HUES48 (cell line): ENCODE data around the gene ARHGAP32.

Experiments
- H3K27ac ChIP-seq: one replicate; pipeline ENCODE4 v1.7.0; 2013; ENCODE audit warnings: low read depth, low read length, inconsistent platforms
- H3K27me3 ChIP-seq: 2 replicates; pipeline ENCODE4 v1.6.1; 2013; ENCODE audit warnings: mild to moderate bottlenecking, low read length; ENCODE audit not compliant: control insufficient read depth, insufficient read depth
- H3K36me3 ChIP-seq: 2 replicates; pipeline ENCODE4 v1.6.1; 2013; ENCODE audit warnings: low read length; ENCODE audit not compliant: control insufficient read depth, insufficient read depth
- H3K4me1 ChIP-seq: 2 replicates; pipeline ENCODE4 v1.6.1; 2013; ENCODE audit warnings: mild to moderate bottlenecking, low read length; ENCODE audit not compliant: control insufficient read depth, insufficient read depth
- H3K4me3 ChIP-seq: 2 replicates; pipeline ENCODE4 v1.5.1; 2013; ENCODE audit warnings: mild to moderate bottlenecking, low read depth, low read length
- H3K9ac ChIP-seq: 2 replicates; pipeline ENCODE4 v1.6.1; 2013; ENCODE audit warnings: mild to moderate bottlenecking, low read depth, low read length, moderate library complexity
- H3K9me3 ChIP-seq: 2 replicates; pipeline ENCODE4 v1.6.1; 2013; ENCODE audit warnings: low read length; ENCODE audit not compliant: control insufficient read depth, insufficient read depth

Gene ARHGAP32

DNA sequence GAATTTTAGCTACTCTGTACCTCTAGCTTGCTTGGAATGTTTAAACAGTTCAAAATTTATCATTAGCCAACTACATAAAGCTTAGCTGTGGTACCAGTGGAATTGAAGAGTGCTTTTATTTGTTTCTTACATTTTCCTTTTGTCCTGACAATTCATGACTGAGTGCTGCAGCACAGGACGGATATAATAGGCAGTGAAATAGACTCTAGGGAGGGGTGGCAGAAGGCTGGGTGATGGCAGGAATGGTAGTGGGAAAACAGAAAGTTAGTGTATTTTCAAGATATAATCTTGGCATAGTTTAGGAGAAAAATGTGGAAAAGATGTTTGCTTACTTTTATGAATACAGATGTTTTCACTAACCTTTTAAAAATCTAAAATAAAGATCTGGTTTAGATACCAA lies 31.1 kb upstream of the ARHGAP32 start:
- no peak overlapping the region for H3K27ac ChIP-seq
- H3K9me3 ChIP-seq: peaks cover 17% of the 10 kb centered on the region
- no peak overlapping the region for H3K4me3 ChIP-seq
- H3K4me1 ChIP-seq: peaks cover 62% of the 10 kb centered on the region
- H3K27me3 ChIP-seq: no peaks in the 10 kb centered on the region
- no peaks in the 10 kb centered on the region for H3K36me3 ChIP-seq
- H3K9ac ChIP-seq: no peak overlapping the region

- Histone ChIP-seq H3K27me3 (no peaks in the 10 kb centered on the region), H3K4me3 (no peak overlapping the region), H3K36me3 (no peaks in the 10 kb centered on the region), H3K9me3 (peaks cover 11% of the 10 kb centered on the region), H3K9ac (no peak overlapping the region), H3K27ac (no peak overlapping the region), H3K4me1 (peaks cover 72% of the 10 kb centered on the region)
Measured at GRCh38 chr11:129222158-129222557, 30.0 kb upstream of the ARHGAP32 start.

DNA sequence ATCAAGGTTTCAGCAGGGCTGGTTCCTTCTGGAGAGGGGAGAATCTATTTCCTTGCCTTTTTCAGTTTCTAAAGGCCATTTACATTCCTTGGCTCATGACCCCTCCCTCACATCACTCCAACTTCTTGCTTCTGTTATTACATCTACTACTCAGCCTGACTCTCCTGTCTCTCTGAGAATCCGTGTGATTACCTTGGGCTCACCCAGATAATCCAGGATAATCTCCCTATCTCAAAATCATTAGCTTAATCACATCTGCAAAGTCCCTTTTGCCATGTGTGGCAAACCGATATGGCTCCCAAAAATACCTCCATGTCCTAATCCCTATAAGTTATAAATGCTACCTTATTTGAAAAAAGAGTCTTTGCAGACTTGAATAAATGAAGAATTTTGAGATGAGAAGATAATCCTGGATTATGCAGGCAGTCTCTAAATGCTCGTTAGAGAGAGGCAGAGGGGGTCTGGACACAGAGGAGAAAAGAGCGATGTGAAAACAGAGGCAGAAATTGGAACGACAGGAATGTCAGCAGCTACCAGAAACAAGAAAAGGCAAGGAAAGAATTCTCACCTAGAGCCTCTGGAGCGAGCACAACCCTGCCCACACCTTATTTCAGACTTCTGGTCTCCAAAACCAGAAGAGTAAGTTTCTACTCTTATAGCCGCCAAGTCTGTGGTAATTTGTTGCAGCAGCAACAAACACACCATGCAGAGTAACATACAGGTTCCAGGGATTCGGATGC lies 23.6 kb upstream of the ARHGAP32 start:
- Histone ChIP-seq H3K27ac (peak overlapping the region; percentile 91), H3K4me1 (peaks cover 90% of the 10 kb centered on the region), H3K9ac (no peak overlapping the region), H3K27me3 (no peaks in the 10 kb centered on the region), H3K4me3 (no peak overlapping the region; the same call in 1 of the 2 replicates), H3K36me3 (no peaks in the 10 kb centered on the region), H3K9me3 (no peaks in the 10 kb centered on the region)

DNA sequence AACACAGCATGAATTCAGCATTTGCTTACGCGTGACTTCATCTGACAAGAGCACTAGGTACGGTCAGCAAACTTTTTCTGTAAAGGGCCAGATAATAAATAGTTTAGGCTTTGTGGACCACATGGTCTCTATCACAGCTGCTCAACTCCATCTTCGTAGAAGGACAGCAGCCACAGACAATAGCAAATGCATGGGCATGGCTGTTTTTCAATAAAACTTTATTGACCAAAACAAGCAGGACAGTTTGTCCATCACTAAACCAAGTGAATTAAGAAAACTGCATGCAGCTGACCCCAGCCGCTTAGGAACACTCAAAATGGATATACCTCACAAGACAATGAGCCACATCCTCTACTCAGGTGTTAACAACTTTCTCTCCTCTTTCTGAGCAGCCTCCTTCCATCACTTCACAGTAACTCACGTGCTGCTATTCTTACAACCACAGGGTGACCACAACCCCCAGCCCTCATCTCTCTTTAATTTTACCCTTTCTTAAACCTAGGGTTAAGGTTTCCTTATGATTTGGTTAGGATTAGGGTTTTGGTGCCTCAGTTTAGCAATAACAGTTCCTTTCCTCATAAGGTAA lies 22.7 kb upstream of the ARHGAP32 start:
- Histone ChIP-seq H3K9me3 (no peaks in the 10 kb centered on the region), H3K9ac (no peak overlapping the region), H3K27me3 (no peaks in the 10 kb centered on the region), H3K27ac (peak overlapping the region; percentile 91), H3K4me3 (no peak overlapping the region), H3K36me3 (no peaks in the 10 kb centered on the region), H3K4me1 (peaks cover 90% of the 10 kb centered on the region)

DNA sequence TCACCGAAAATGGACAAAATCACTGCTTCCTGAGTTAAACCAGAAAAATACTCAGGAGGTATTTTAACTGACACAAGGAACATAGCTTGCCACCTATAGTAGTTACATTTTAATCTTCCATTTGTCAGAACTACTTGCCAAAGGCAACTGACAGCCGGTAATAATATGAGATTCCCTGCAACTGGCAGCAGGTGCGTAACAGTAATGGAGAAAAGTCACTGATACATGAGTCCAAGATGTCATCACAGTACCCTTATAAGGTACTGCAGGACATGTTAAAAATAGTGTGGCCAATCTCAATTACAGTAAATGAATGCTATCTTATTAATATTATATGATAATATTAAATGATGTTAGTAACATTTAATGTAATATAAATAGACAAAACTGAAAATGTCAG lies 21.1 kb upstream of the ARHGAP32 start:
- Histone ChIP-seq H3K27me3 (no peaks in the 10 kb centered on the region), H3K9me3 (no peaks in the 10 kb centered on the region), H3K9ac (no peak overlapping the region), H3K4me1 (peaks cover 90% of the 10 kb centered on the region), H3K36me3 (no peaks in the 10 kb centered on the region), H3K4me3 (no peak overlapping the region), H3K27ac (no peak overlapping the region)

GRCh38 chr11:129211397-129211796 lies 19.3 kb upstream of the ARHGAP32 start:
- no peak overlapping the region for H3K27ac ChIP-seq
- no peaks in the 10 kb centered on the region for H3K36me3 ChIP-seq
- no peaks in the 10 kb centered on the region for H3K9me3 ChIP-seq
- H3K4me3 ChIP-seq: no peak overlapping the region
- H3K27me3 ChIP-seq: no peaks in the 10 kb centered on the region
- no peak overlapping the region for H3K9ac ChIP-seq
- H3K4me1 ChIP-seq: peaks cover 78% of the 10 kb centered on the region

- Histone ChIP-seq H3K9me3 (no peaks in the 10 kb centered on the region), H3K27me3 (no peaks in the 10 kb centered on the region), H3K9ac (no peak overlapping the region), H3K4me3 (no peak overlapping the region), H3K4me1 (peaks cover 73% of the 10 kb centered on the region), H3K36me3 (no peaks in the 10 kb centered on the region), H3K27ac (peak overlapping the region; percentile 66)
Measured at GRCh38 chr11:129210831-129211181, 18.7 kb upstream of the ARHGAP32 start.

DNA sequence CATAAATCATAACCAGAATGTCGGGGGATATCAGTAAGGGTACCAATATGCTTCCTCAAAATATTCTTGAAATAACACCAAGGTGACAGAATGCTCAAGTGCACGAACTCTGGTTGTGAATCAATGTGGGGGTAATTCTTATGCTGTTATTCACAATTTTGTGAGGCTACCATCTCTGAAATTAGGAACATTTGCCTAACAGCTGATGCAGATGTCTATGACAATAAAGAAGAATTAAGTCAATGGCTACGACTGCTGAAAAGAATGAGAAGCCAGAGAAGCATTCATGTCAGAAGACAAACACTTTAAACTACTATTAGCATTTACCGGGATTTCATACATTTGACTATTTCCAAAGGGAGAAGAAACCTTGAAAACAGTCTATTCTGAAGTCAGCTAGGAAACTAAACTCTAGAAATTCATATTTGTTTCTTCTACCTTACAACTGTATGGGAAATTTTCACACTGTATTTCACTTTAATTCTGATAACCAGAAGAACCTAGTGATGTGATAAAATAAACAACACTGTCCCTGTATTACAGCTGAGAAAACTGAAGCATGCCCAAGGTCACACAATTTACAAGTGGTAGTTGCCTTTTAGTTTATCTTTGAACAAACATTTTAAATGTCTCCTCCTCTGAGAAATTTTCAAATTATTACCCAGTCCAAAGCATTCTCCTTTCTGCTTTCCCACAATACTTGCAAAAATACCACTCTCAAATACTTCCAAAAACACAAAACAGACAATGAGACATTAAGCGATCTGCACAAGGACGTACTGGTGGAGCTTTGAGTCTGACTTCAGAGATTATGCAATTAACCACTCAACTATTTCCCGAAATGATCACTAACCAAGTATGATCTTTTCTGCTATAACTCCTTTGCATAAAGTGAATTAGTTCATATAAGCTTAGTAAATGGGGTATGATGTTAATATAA lies 18.0 kb upstream of the ARHGAP32 start:
- Histone ChIP-seq H3K27ac (peak overlapping the region; percentile 66), H3K4me1 (peaks cover 69% of the 10 kb centered on the region), H3K27me3 (no peaks in the 10 kb centered on the region), H3K36me3 (no peaks in the 10 kb centered on the region), H3K4me3 (peak overlapping the region; percentile 33), H3K9ac (no peak overlapping the region), H3K9me3 (no peaks in the 10 kb centered on the region)

- Histone ChIP-seq H3K27me3 (no peaks in the 10 kb centered on the region), H3K4me3 (peak overlapping the region; percentile 14; the same call in 1 of the 2 replicates), H3K9me3 (no peaks in the 10 kb centered on the region)
Measured at GRCh38 chr11:129208863-129209262, 16.7 kb upstream of the ARHGAP32 start.

GRCh38 chr11:129204150-129204838 lies 12.2 kb upstream of the ARHGAP32 start:
- Histone ChIP-seq H3K27ac (no peak overlapping the region), H3K27me3 (no peaks in the 10 kb centered on the region), H3K9ac (no peak overlapping the region), H3K4me1 (peaks cover 37% of the 10 kb centered on the region), H3K36me3 (0 out of 2 replicates have a peak, but pooled peaks cover 4% of the 10 kb centered on the region), H3K4me3 (no peak overlapping the region), H3K9me3 (0 out of 2 replicates have a peak, but pooled peaks cover 7% of the 10 kb centered on the region)

More at GRCh38 chr11:129208863-129209262, 16.7 kb upstream of the ARHGAP32 start:
- peak overlapping the region; percentile 32; the same call in 1 of the 2 replicates for H3K9ac ChIP-seq
- no peaks in the 10 kb centered on the region for H3K36me3 ChIP-seq
- H3K4me1 ChIP-seq: peaks cover 65% of the 10 kb centered on the region
- peak overlapping the region; percentile 59 for H3K27ac ChIP-seq
